Gastrocnemius medialis (tissue), 4 donors: ENCODE measurements around the gene HS6ST2.

Source experiments
- POLR2A ChIP-seq, 2 donors: fragments of 450-650 bp; IDR thresholded peaks; one replicate each; pipeline ENCODE4 v1.6.1; 2017; ENCODE audit warnings: antibody characterized with exemption in 2 of 2, mild to moderate bottlenecking in 2 of 2, moderate library complexity in 2 of 2
- TF ChIP-seq, protein P1 (sequence below), 5 experiments: fragments of 450-650 bp in 3 of 5; fragments of 200-600 bp in 2 of 5; sonication (generic) in 2 of 5; IDR thresholded peaks in 4 of 5; conservative IDR thresholded peaks in 1 of 5; 1 replicate in 4 of 5; 2 replicates in 1 of 5; pipeline ENCODE4 v1.5.1; 2016 to 2019; ENCODE audit warnings: antibody characterized with exemption in 5 of 5, mild to moderate bottlenecking in 3 of 5, moderate library complexity in 3 of 5

- TF ChIP-seq, protein P1, sequence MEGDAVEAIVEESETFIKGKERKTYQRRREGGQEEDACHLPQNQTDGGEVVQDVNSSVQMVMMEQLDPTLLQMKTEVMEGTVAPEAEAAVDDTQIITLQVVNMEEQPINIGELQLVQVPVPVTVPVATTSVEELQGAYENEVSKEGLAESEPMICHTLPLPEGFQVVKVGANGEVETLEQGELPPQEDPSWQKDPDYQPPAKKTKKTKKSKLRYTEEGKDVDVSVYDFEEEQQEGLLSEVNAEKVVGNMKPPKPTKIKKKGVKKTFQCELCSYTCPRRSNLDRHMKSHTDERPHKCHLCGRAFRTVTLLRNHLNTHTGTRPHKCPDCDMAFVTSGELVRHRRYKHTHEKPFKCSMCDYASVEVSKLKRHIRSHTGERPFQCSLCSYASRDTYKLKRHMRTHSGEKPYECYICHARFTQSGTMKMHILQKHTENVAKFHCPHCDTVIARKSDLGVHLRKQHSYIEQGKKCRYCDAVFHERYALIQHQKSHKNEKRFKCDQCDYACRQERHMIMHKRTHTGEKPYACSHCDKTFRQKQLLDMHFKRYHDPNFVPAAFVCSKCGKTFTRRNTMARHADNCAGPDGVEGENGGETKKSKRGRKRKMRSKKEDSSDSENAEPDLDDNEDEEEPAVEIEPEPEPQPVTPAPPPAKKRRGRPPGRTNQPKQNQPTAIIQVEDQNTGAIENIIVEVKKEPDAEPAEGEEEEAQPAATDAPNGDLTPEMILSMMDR (IDR thresholded peaks at IDR 0.05 in 4 of 5, conservative IDR thresholded peaks at IDR 0.05 in 1 of 5): no peak
- no peak for TF ChIP-seq POLR2A (IDR thresholded peaks at IDR 0.05)
Measured at GRCh38 chrX:132916349-132916748, 42.1 kb downstream of the HS6ST2 start.
